ENCODE data around the gene STARD10. TPM values are rescaled to one million over a fixed set of nuclear protein-coding genes. Genes with fewer than 3 reads are reported as not detected.

Gene STARD10
- total RNA-seq, 2 experiments from 2014 or later, result 10.5 to 12.9 TPM

DNA sequence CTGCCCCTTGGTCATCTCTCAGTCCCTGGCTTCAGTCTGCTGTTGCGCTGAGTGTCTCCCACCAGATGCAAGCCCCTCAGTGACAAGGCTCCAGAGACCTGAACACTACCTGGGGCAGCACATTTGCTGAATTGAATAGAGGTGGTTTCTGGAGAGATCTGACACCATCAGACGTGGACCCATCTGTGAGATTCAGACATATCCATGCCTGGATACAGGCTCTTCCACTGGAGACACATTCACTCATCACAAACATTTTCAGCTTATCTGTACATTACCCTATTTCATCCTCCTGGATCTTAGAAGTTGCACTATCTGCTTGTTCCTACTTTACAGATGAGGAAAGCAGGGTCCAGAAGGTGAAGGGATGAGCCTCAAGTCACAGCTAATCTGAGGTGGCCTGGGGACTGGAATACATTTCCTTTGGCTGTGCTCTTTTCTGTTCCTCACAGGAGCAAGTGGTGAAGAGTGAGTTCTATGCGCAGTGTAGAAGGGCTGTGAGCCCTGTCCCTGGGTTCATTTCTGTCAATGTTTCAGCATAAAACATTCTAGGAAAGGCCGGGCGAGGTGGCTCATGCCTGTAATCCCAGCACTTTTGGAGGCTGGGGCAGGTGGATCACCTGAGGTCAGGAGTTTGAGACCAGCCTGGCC lies 39.4 kb upstream of the STARD10 start:
- H3K36me3 ChIP-seq (ENCODE audit: insufficient read depth, low read length), result peaks cover 31% of the 10 kb centered on the region
- Mint-ChIP-seq H3K27ac (peak overlapping the region; percentile 79), H3K4me1 (ENCODE audit: low read depth) (peaks cover 8% of the 10 kb centered on the region), H3K27me3 (no peaks in the 10 kb centered on the region), H3K36me3 (ENCODE audit: low read depth) (peaks cover 44% of the 10 kb centered on the region), H3K4me3 (no peak overlapping the region), H3K9me3 (no peaks in the 10 kb centered on the region)
- no peak overlapping the region for H3K27ac ChIP-seq (ENCODE audit: low read depth in 1 of 2, low read length in 2 of 2)
- intact Hi-C loops (cut with DNase I, micrococcal nuclease), result loop anchor here (5.0 kb wide), 1 partner anchor 409 kb away; no protein-coding TSS in a partner anchor
- CTCF ChIA-PET, result interaction anchor here (2.1 kb wide), 1 partner anchor 149 kb away, joined by 7 read pairs; no protein-coding TSS in a partner anchor
- no peaks in the 10 kb centered on the region for H3K9me3 ChIP-seq (ENCODE audit: control insufficient read depth in 1 of 2, insufficient read depth in 1 of 2, low read length in 2 of 2)
- POLR2A ChIA-PET, result interaction anchor here (0.8 to 2.7 kb wide), 4 partner anchors 111 to 412 kb away, joined by 3 to 8 read pairs (median 5); partner anchors contain the start of gene FCHSD2
- ATAC-seq (ENCODE audit: poor library complexity) (no peak), DNase-seq (no peak)
- no peaks in the 10 kb centered on the region for H3K27me3 ChIP-seq (ENCODE audit: control insufficient read depth in 1 of 2, insufficient read depth in 2 of 2, low read length in 2 of 2)
- peaks cover 2% of the 10 kb centered on the region for H3K4me1 ChIP-seq (ENCODE audit: insufficient read depth, low read length)
- no peak overlapping the region for H3K4me3 ChIP-seq (ENCODE audit: low read length)
- TF ChIP-seq, protein P1, sequence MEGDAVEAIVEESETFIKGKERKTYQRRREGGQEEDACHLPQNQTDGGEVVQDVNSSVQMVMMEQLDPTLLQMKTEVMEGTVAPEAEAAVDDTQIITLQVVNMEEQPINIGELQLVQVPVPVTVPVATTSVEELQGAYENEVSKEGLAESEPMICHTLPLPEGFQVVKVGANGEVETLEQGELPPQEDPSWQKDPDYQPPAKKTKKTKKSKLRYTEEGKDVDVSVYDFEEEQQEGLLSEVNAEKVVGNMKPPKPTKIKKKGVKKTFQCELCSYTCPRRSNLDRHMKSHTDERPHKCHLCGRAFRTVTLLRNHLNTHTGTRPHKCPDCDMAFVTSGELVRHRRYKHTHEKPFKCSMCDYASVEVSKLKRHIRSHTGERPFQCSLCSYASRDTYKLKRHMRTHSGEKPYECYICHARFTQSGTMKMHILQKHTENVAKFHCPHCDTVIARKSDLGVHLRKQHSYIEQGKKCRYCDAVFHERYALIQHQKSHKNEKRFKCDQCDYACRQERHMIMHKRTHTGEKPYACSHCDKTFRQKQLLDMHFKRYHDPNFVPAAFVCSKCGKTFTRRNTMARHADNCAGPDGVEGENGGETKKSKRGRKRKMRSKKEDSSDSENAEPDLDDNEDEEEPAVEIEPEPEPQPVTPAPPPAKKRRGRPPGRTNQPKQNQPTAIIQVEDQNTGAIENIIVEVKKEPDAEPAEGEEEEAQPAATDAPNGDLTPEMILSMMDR (IDR thresholded peaks at IDR 0.05), result no peak

- H3K36me3 ChIP-seq (ENCODE audit: insufficient read depth, low read length), result peaks cover 31% of the 10 kb centered on the region
- peaks cover 38% of the 10 kb centered on the region for H3K36me3 Mint-ChIP-seq (ENCODE audit: low read depth)
- no peak for ATAC-seq (ENCODE audit: poor library complexity)
- CTCF ChIA-PET, result interaction anchor here (0.9 to 2.3 kb wide), 8 partner anchors 8 to 410 kb away, joined by 4 to 23 read pairs (median 7); no protein-coding TSS in a partner anchor
- H3K4me3 Mint-ChIP-seq, result no peak overlapping the region
- H3K27ac Mint-ChIP-seq, result peak overlapping the region; percentile 79
- no peaks in the 10 kb centered on the region for H3K27me3 Mint-ChIP-seq
- H3K27me3 ChIP-seq (ENCODE audit: control insufficient read depth in 1 of 2, insufficient read depth in 2 of 2, low read length in 2 of 2), result no peaks in the 10 kb centered on the region
- no peaks in the 10 kb centered on the region for H3K9me3 Mint-ChIP-seq
- H3K27ac ChIP-seq (ENCODE audit: low read depth in 1 of 2, low read length in 2 of 2), result no peak overlapping the region
- H3K4me3 ChIP-seq (ENCODE audit: low read length), result no peak overlapping the region
- DNase-seq, result no peak
- TF ChIP-seq, protein P1 (IDR thresholded peaks at IDR 0.05), result no peak
- no peaks in the 10 kb centered on the region for H3K9me3 ChIP-seq (ENCODE audit: control insufficient read depth in 1 of 2, insufficient read depth in 1 of 2, low read length in 2 of 2)
- intact Hi-C loops (cut with DNase I, micrococcal nuclease), result loop anchor here (5.0 kb wide), 1 partner anchor 410 kb away; no protein-coding TSS in a partner anchor
- H3K4me1 ChIP-seq (ENCODE audit: insufficient read depth, low read length), result peaks cover 8% of the 10 kb centered on the region
- peaks cover 8% of the 10 kb centered on the region for H3K4me1 Mint-ChIP-seq (ENCODE audit: low read depth)
- POLR2A ChIA-PET, result interaction anchor here (0.7 to 2.7 kb wide), 5 partner anchors 17 to 345 kb away, joined by 3 to 8 read pairs (median 4); partner anchors contain the start of gene FCHSD2
Measured at GRCh38 chr11:72832301-72833082, 38.6 kb upstream of the STARD10 start.

GRCh38 chr11:72831521-72832300 lies 37.9 kb upstream of the STARD10 start:
- Histone ChIP-seq H3K4me1 (ENCODE audit: insufficient read depth, low read length) (peaks cover 15% of the 10 kb centered on the region), H3K27me3 (ENCODE audit: control insufficient read depth in 1 of 2, insufficient read depth in 2 of 2, low read length in 2 of 2) (no peaks in the 10 kb centered on the region), H3K36me3 (ENCODE audit: insufficient read depth, low read length) (peaks cover 30% of the 10 kb centered on the region), H3K4me3 (ENCODE audit: low read length) (no peak overlapping the region), H3K27ac (ENCODE audit: low read depth in 1 of 2, low read length in 2 of 2) (peak overlapping the region in 1 of 2 donors; percentile 31), H3K9me3 (ENCODE audit: control insufficient read depth in 1 of 2, insufficient read depth in 1 of 2, low read length in 2 of 2) (no peaks in the 10 kb centered on the region)
- CTCF ChIA-PET, result interaction anchor here (0.5 to 2.3 kb wide), 12 partner anchors 9 to 411 kb away, joined by 3 to 23 read pairs (median 5); no protein-coding TSS in a partner anchor
- Mint-ChIP-seq H3K4me1 (ENCODE audit: low read depth) (peaks cover 13% of the 10 kb centered on the region), H3K36me3 (ENCODE audit: low read depth) (peaks cover 46% of the 10 kb centered on the region), H3K27ac (peak overlapping the region; percentile 79), H3K4me3 (no peak overlapping the region), H3K9me3 (no peaks in the 10 kb centered on the region), H3K27me3 (no peaks in the 10 kb centered on the region)
- intact Hi-C loops (cut with DNase I, micrococcal nuclease), result loop anchor here (1.0 to 5.0 kb wide), 2 partner anchors 347 to 411 kb away; no protein-coding TSS in a partner anchor
- ATAC-seq (ENCODE audit: poor library complexity), result peak; percentile 80
- TF ChIP-seq, protein P1 (IDR thresholded peaks at IDR 0.05), result peak; percentile 81
- DNase-seq, result peak; percentile 27 to 75 (median 49)
- POLR2A ChIA-PET, result interaction anchor here (0.7 to 2.7 kb wide), 6 partner anchors 16 to 346 kb away, joined by 3 to 8 read pairs (median 4); partner anchors contain the start of gene FCHSD2

All from CD4-positive, alpha-beta T cell (primary cell).